Upper lobe of left lung (tissue), 4 donors: Measurements from ENCODE around the gene AFF3.

Experiments
- POLR2A ChIP-seq, 4 donors: fragments of 450-650 bp; IDR thresholded peaks; one replicate each; pipeline ENCODE4 v1.5.1; 2016 to 2017; ENCODE audit warnings: antibody characterized with exemption in 4 of 4, mild to moderate bottlenecking in 2 of 4
- TF ChIP-seq, protein P1 (sequence below), 6 experiments: fragments of 450-650 bp in 4 of 6; fragments of 200-600 bp in 2 of 6; sonication (generic) in 2 of 6; IDR thresholded peaks; one replicate each; pipeline ENCODE4 v1.5.1; 2016 to 2019; ENCODE audit warnings: antibody characterized with exemption in 6 of 6

DNA sequence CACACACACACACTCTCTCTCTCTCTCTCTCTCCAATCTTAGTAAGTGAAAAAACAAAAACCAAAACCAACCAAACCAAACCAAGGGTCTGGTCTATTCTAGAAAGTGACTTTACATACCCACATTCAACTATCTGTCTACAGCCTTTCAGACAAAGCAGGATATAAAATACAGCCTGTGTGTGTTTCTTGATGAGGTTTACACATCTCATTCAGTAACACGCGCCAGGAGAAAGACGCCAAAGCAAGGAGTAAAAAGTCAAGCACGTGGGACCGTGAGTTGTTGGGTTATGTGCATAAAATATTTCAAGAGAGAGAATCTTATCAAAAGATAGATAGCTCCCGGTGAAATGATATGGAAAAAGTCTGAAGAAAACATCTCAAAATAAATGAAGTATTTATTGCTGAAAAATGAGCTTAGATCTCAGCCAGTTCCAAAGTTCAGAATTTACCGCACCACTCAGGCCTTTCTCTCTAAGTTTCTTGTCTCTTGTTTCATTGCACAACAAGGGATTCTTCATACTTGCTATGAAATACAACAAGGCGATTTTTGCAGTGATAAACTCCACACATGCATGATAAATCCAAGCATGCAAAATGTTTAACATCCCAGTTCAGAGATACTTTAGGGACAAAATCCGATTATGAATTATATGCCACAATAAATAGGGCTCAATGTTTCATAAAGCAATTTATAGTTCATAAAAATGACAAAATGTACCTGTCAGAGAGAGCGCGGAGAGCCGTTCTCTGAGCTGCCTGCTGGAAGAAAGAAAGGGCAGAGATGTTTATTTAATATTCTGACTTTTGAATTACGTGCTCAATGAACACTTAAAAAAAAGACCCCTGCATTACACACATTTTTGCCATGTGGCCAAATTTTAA is 493.2 kb downstream of the AFF3 start:
- TF ChIP-seq, protein P1, sequence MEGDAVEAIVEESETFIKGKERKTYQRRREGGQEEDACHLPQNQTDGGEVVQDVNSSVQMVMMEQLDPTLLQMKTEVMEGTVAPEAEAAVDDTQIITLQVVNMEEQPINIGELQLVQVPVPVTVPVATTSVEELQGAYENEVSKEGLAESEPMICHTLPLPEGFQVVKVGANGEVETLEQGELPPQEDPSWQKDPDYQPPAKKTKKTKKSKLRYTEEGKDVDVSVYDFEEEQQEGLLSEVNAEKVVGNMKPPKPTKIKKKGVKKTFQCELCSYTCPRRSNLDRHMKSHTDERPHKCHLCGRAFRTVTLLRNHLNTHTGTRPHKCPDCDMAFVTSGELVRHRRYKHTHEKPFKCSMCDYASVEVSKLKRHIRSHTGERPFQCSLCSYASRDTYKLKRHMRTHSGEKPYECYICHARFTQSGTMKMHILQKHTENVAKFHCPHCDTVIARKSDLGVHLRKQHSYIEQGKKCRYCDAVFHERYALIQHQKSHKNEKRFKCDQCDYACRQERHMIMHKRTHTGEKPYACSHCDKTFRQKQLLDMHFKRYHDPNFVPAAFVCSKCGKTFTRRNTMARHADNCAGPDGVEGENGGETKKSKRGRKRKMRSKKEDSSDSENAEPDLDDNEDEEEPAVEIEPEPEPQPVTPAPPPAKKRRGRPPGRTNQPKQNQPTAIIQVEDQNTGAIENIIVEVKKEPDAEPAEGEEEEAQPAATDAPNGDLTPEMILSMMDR (IDR thresholded peaks at IDR 0.05), result no peak
- no peak for TF ChIP-seq POLR2A (IDR thresholded peaks at IDR 0.05)
